Panc1 (cell line): ENCODE measurements around the gene CDC45. TPM values are rescaled to one million over a fixed set of nuclear protein-coding genes. Genes with fewer than 3 reads are reported as not detected.

Source experiments
- ATAC-seq: fragments of 200-7000 bp; cut with Tn5 transposase; 2 replicates; pipeline ENCODE4 v1.9.1; 2020; ENCODE audit warnings: mild to moderate bottlenecking, moderate library complexity
- BruUV-seq: library from RNA; stranded (reverse); fragments of 400-500 nt; replicated peaks from 2 replicates; lab custom pipeline; 2021; lab: Mats Ljungman, UMichigan
- CTCF ChIA-PET: fragments of 300-600 bp; sonication (Branson Sonifier 250); formaldehyde crosslinking; loops from one replicate; lab custom pipeline; 2022; ENCODE audit warnings: antibody characterized with exemption; lab: Charles Lee
- POLR2A ChIA-PET: fragments of 300-600 bp; sonication (Branson Sonifier 250); formaldehyde crosslinking; loops from one replicate; lab custom pipeline; 2022; ENCODE audit warnings: antibody characterized with exemption; lab: Charles Lee
- DNase-seq: peaks from one replicate; pipeline ENCODE4 v3.0.0-alpha.2; 2010; ENCODE audit warnings: low read depth, low spot score
- H3K27ac ChIP-seq: 2 replicates; pipeline ENCODE4 v1.5.1; 2011; ENCODE audit warnings: mild to moderate bottlenecking, low read length, inconsistent platforms
- H3K27me3 ChIP-seq: fragments of 200-500 bp; sonication (Bioruptor generic); 2 replicates; pipeline ENCODE4 v1.6.0; 2014; ENCODE audit warnings: low read length, inconsistent platforms; ENCODE audit not compliant: control insufficient read depth, insufficient read depth
- H3K36me3 ChIP-seq: fragments of 200-500 bp; sonication (Bioruptor generic); 2 replicates; pipeline ENCODE4 v1.5.1; 2014; ENCODE audit warnings: inconsistent platforms, mild to moderate bottlenecking, low read length, moderate library complexity; ENCODE audit not compliant: control insufficient read depth, insufficient read depth
- H3K4me1 ChIP-seq: 2 replicates; pipeline ENCODE4 v1.5.1; 2011; ENCODE audit warnings: inconsistent platforms, mild to moderate bottlenecking, low read length, moderate library complexity; ENCODE audit not compliant: control insufficient read depth, insufficient read depth
- H3K4me3 ChIP-seq, 2 experiments: 2 replicates each; pipeline ENCODE4 v1.5.1; 2011 to 2012; ENCODE audit warnings: low read depth in 2 of 2, low read length in 2 of 2, mild to moderate bottlenecking in 2 of 2, inconsistent platforms in 1 of 2, moderate library complexity in 1 of 2
- H3K9me3 ChIP-seq: fragments of 200-500 bp; sonication (Bioruptor generic); 2 replicates; pipeline ENCODE4 v1.5.1; 2014; ENCODE audit warnings: low read depth, mild to moderate bottlenecking, inconsistent platforms, low read length, moderate library complexity; ENCODE audit not compliant: control insufficient read depth, insufficient read depth
- CTCF ChIP-seq: fragments of 450-650 bp; IDR thresholded peaks from 2 replicates; pipeline ENCODE4 v1.5.1; 2017; ENCODE audit warnings: mild to moderate bottlenecking
- POLR2AphosphoS5 ChIP-seq: IDR thresholded peaks from 2 replicates; pipeline ENCODE4 v1.6.1; 2012; ENCODE audit warnings: mild to moderate bottlenecking, low read depth, low read length, moderate library complexity
- SIN3A ChIP-seq: IDR thresholded peaks from 2 replicates; pipeline ENCODE4 v1.6.1; 2012; ENCODE audit warnings: low read depth, mild to moderate bottlenecking, low read length, moderate library complexity, borderline replicate concordance; ENCODE audit not compliant: insufficient read depth
- TCF7L2 ChIP-seq: IDR thresholded peaks from 2 replicates; pipeline ENCODE4 v1.6.1; 2011; ENCODE audit warnings: mild to moderate bottlenecking, low read depth, low read length, inconsistent platforms
- in situ Hi-C: cut with HindIII; loops from 2 replicates; pipeline ENCODE4 v1.10.0; 2016; ENCODE audit warnings: low sequenced_read_pairs, low pct_unique_long_range_greater_than_20kb
- intact Hi-C: fragments of 100-400 bp; cut with micrococcal nuclease; formaldehyde crosslinking; loops from one replicate; pipeline ENCODE4 v1.10.0; 2022; ENCODE audit not compliant: unreplicated experiment
- total RNA-seq: library from RNA; stranded (reverse); gene quantifications from one replicate; pipeline ENCODE4 v1.2.1, GENCODE V29; 2021; ENCODE audit not compliant: unreplicated experiment
- TF ChIP-seq, protein P1 (sequence below), 2 experiments: IDR thresholded peaks; 2 replicates each; pipeline ENCODE4 v1.6.1; 2011 to 2012; ENCODE audit warnings: low read depth in 2 of 2, control low read depth in 1 of 2, low read length in 1 of 2, mild to moderate bottlenecking in 1 of 2, moderate library complexity in 1 of 2; ENCODE audit not compliant: insufficient read depth in 1 of 2

Gene CDC45
- total RNA-seq, 1 experiment from 2014 or later = 26.1 TPM

GRCh38 chr22:19488285-19488684, 8.6 kb downstream of the CDC45 start:
- ChIA-PET POLR2A (no interaction called here), CTCF (no interaction called here)
- no peak overlapping the region for H3K27ac ChIP-seq
- DNase-seq (no peak), ATAC-seq (no peak)
- H3K4me1 ChIP-seq = no peaks in the 10 kb centered on the region
- no peaks in the 10 kb centered on the region for H3K9me3 ChIP-seq
- TF ChIP-seq CTCF (no peak), TCF7L2 (no peak), POLR2AphosphoS5 (no peak), SIN3A (no peak)
- TF ChIP-seq, protein P1, sequence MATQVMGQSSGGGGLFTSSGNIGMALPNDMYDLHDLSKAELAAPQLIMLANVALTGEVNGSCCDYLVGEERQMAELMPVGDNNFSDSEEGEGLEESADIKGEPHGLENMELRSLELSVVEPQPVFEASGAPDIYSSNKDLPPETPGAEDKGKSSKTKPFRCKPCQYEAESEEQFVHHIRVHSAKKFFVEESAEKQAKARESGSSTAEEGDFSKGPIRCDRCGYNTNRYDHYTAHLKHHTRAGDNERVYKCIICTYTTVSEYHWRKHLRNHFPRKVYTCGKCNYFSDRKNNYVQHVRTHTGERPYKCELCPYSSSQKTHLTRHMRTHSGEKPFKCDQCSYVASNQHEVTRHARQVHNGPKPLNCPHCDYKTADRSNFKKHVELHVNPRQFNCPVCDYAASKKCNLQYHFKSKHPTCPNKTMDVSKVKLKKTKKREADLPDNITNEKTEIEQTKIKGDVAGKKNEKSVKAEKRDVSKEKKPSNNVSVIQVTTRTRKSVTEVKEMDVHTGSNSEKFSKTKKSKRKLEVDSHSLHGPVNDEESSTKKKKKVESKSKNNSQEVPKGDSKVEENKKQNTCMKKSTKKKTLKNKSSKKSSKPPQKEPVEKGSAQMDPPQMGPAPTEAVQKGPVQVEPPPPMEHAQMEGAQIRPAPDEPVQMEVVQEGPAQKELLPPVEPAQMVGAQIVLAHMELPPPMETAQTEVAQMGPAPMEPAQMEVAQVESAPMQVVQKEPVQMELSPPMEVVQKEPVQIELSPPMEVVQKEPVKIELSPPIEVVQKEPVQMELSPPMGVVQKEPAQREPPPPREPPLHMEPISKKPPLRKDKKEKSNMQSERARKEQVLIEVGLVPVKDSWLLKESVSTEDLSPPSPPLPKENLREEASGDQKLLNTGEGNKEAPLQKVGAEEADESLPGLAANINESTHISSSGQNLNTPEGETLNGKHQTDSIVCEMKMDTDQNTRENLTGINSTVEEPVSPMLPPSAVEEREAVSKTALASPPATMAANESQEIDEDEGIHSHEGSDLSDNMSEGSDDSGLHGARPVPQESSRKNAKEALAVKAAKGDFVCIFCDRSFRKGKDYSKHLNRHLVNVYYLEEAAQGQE (IDR thresholded peaks at IDR 0.05; ENCODE audit: insufficient read depth in 1 of 2, low read depth in 2 of 2, low read length in 1 of 2) = no peak
- in situ Hi-C loops = no loop called here
- H3K4me3 ChIP-seq = no peak overlapping the region
- H3K36me3 ChIP-seq = peaks cover 3% of the 10 kb centered on the region; the same call in 1 of the 2 replicates
- BruUV-seq = no TSS peak
- intact Hi-C loops = no loop called here
- H3K27me3 ChIP-seq = no peaks in the 10 kb centered on the region

- intact Hi-C loops (no loop called here), in situ Hi-C loops (no loop called here)
- no peak overlapping the region for H3K27ac ChIP-seq
- DNase-seq (no peak), ATAC-seq (no peak)
- POLR2A ChIA-PET = no interaction called here
- H3K36me3 ChIP-seq = peaks cover 5% of the 10 kb centered on the region
- no peaks in the 10 kb centered on the region for H3K9me3 ChIP-seq
- BruUV-seq = no TSS peak
- CTCF ChIA-PET = interaction anchor here (0.7 kb wide), 1 partner anchor 9 kb away, joined by 5 read pairs; no protein-coding TSS in a partner anchor
- no peak overlapping the region for H3K4me3 ChIP-seq
- H3K4me1 ChIP-seq = no peaks in the 10 kb centered on the region
- H3K27me3 ChIP-seq = no peaks in the 10 kb centered on the region
- TF ChIP-seq TCF7L2 (no peak), POLR2AphosphoS5 (no peak), CTCF (no peak), SIN3A (no peak)
- TF ChIP-seq, protein P1 (IDR thresholded peaks at IDR 0.05; ENCODE audit: insufficient read depth in 1 of 2, low read depth in 2 of 2, low read length in 1 of 2) = no peak
These were observed 9.4 kb downstream of the CDC45 start for GRCh38 chr22:19488884-19489843.
